Endothelial cell of umbilical vein (primary cell): ENCODE data around the gene WDR4.

ENCODE experiments used
- EZH2 ChIP-seq: IDR thresholded peaks from 2 replicates; pipeline ENCODE4 v1.6.1; 2012; ENCODE audit warnings: borderline replicate concordance, low read depth, mild to moderate bottlenecking, moderate library complexity, low read length, inconsistent platforms; ENCODE audit not compliant: severe bottlenecking
- GATA2 ChIP-seq: IDR thresholded peaks from 2 replicates; pipeline ENCODE4 v1.7.0; 2011; ENCODE audit warnings: low read depth, mild to moderate bottlenecking, moderate library complexity, mixed read lengths, low read length; ENCODE audit not compliant: insufficient read length, insufficient read depth
- POLR2A ChIP-seq: IDR thresholded peaks from 2 replicates; pipeline ENCODE4 v1.6.1; 2012; ENCODE audit warnings: low read depth, mild to moderate bottlenecking, control low read depth, low read length
- POLR2AphosphoS5 ChIP-seq: IDR thresholded peaks from 2 replicates; pipeline ENCODE4 v1.6.1; 2012; ENCODE audit warnings: low read depth, mild to moderate bottlenecking, control low read depth, low read length, moderate library complexity; ENCODE audit not compliant: insufficient read depth
- TF ChIP-seq, protein P1 (sequence below), 2 donors: IDR thresholded peaks; 1 replicate in 1 of 2; 2 replicates in 1 of 2; pipeline ENCODE4 v1.5.1; 2011; ENCODE audit warnings: low read length in 2 of 2, mild to moderate bottlenecking in 2 of 2, moderate library complexity in 2 of 2, control low read depth in 1 of 2, inconsistent platforms in 1 of 2, low read depth in 1 of 2; ENCODE audit not compliant: insufficient read depth in 1 of 2; ENCODE audit errors: extremely low read depth in 1 of 2

DNA sequence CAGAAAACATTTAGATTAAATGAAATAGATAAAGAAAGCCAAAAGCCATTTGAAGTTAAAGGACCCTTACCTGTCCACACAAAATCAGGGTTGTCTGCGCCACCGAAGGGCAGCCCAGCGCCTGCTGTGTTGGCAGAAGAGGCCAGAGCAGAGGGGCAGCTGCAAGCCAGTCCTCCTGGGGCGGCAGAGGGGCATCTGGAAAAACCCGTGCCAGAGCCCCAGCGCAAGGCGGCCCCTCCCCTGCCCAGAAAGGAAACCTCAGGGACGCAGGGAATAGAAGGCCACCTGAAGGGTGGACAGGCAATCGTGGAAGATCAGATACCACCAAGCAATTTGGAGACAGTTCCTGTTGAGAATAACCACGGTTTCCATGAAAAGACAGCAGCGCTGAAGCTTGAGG lies 24.5 kb upstream of the WDR4 start:
- TF ChIP-seq, protein P1, sequence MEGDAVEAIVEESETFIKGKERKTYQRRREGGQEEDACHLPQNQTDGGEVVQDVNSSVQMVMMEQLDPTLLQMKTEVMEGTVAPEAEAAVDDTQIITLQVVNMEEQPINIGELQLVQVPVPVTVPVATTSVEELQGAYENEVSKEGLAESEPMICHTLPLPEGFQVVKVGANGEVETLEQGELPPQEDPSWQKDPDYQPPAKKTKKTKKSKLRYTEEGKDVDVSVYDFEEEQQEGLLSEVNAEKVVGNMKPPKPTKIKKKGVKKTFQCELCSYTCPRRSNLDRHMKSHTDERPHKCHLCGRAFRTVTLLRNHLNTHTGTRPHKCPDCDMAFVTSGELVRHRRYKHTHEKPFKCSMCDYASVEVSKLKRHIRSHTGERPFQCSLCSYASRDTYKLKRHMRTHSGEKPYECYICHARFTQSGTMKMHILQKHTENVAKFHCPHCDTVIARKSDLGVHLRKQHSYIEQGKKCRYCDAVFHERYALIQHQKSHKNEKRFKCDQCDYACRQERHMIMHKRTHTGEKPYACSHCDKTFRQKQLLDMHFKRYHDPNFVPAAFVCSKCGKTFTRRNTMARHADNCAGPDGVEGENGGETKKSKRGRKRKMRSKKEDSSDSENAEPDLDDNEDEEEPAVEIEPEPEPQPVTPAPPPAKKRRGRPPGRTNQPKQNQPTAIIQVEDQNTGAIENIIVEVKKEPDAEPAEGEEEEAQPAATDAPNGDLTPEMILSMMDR (IDR thresholded peaks at IDR 0.05; ENCODE audit: extremely low read depth in 1 of 2, insufficient read depth in 1 of 2, low read depth in 1 of 2, low read length in 2 of 2), result no peak
- TF ChIP-seq POLR2A (no peak), GATA2 (no peak), POLR2AphosphoS5 (no peak), EZH2 (no peak)
